AG09309 (cell line): Measurements from ENCODE around the gene CNTN1.

ENCODE experiments used
- DNase-seq: peaks from one replicate; pipeline ENCODE4 v3.0.0-alpha.2; 2010; ENCODE audit warnings: low read depth
- H3K4me3 ChIP-seq: 2 replicates; pipeline ENCODE4 v1.5.1; 2011; ENCODE audit warnings: mild to moderate bottlenecking, low read depth, low read length, moderate library complexity; ENCODE audit not compliant: control insufficient read depth
- CTCF ChIP-seq: IDR thresholded peaks from 2 replicates; pipeline ENCODE4 v1.5.1; 2011; ENCODE audit warnings: mild to moderate bottlenecking, low read depth, low read length, inconsistent platforms; ENCODE audit not compliant: insufficient read depth, control insufficient read depth; ENCODE audit errors: missing control alignments

CNTN1 gene

GRCh38 chr12:40717576-40717975 lies 25.3 kb downstream of the CNTN1 start:
- no peak overlapping the region for H3K4me3 ChIP-seq
- no peak for TF ChIP-seq CTCF
- no peak for DNase-seq

- no peak for TF ChIP-seq CTCF
- H3K4me3 ChIP-seq: no peak overlapping the region
- DNase-seq: no peak
Measured at GRCh38 chr12:40718878-40719372, 26.7 kb downstream of the CNTN1 start.

GRCh38 chr12:40723001-40723400 lies 30.8 kb downstream of the CNTN1 start:
- H3K4me3 ChIP-seq: no peak overlapping the region
- no peak for TF ChIP-seq CTCF
- DNase-seq: no peak

GRCh38 chr12:40726366-40726765 lies 34.1 kb downstream of the CNTN1 start:
- no peak overlapping the region for H3K4me3 ChIP-seq
- no peak for TF ChIP-seq CTCF
- DNase-seq: no peak

- DNase-seq: no peak
Measured at GRCh38 chr12:40727774-40728483, 35.7 kb downstream of the CNTN1 start.

GRCh38 chr12:40730281-40730680 lies 38.0 kb downstream of the CNTN1 start:
- no peak for DNase-seq
- no peak overlapping the region for H3K4me3 ChIP-seq
- no peak for TF ChIP-seq CTCF

More at GRCh38 chr12:40727774-40728483, 35.7 kb downstream of the CNTN1 start:
- H3K4me3 ChIP-seq: no peak overlapping the region
- no peak for TF ChIP-seq CTCF
